Colonic mucosa (tissue), 4 donors: ENCODE measurements around the gene RAD54L2. TPM values are rescaled to one million over a fixed set of nuclear protein-coding genes. Genes with fewer than 3 reads are reported as not detected.

Experiments used
- DNase-seq: peaks from one replicate; pipeline ENCODE4 v3.0.0-alpha.2; 2020
- H3K27ac ChIP-seq: fragments of 200-600 bp; one replicate; pipeline ENCODE4 v1.8.0; 2021
- H3K27me3 ChIP-seq: fragments of 200-600 bp; one replicate; pipeline ENCODE4 v1.8.0; 2021
- H3K36me3 ChIP-seq: fragments of 200-600 bp; one replicate; pipeline ENCODE4 v1.8.0; 2021
- H3K4me1 ChIP-seq: fragments of 200-600 bp; one replicate; pipeline ENCODE4 v1.8.0; 2021; ENCODE audit warnings: mild to moderate bottlenecking
- H3K4me3 ChIP-seq: fragments of 200-600 bp; one replicate; pipeline ENCODE4 v1.8.0; 2021
- H3K9ac ChIP-seq, 2 donors: one replicate each; pipeline ENCODE4 v1.7.0; 2013; ENCODE audit warnings: control low read depth in 2 of 2, low read depth in 2 of 2, low read length in 2 of 2
- H3K9me3 ChIP-seq: fragments of 200-600 bp; one replicate; pipeline ENCODE4 v1.8.0; 2021
- intact Hi-C: fragments of 100-400 bp; cut with DNase I; formaldehyde crosslinking; loops from one replicate; pipeline ENCODE4 v1.14.1; 2022
- total RNA-seq, 2 donors: library from RNA; stranded (reverse); fragmentation: NEBNext Ultra II Directional in 1 of 2; extraction: Animal tissue kit (Norgen Biotek cat#: 25700) in 1 of 2; gene quantifications; one replicate each; pipeline ENCODE4 v1.2.1, GENCODE V29; 2021
- TF ChIP-seq, protein P1 (sequence below): fragments of 200-600 bp; IDR thresholded peaks from one replicate; pipeline ENCODE4 v1.8.0; 2022; ENCODE audit warnings: antibody characterized with exemption, mild to moderate bottlenecking
- donor health status: healthy.
- donor health status: DM: no; HTN: no; CAD: no.
- donor health status: DM: no; HTN: no; CAD: no.

The RAD54L2 gene
- total RNA-seq, 2 donors from 2014 or later: 14.9 to 16.4 TPM

GRCh38 chr3:51568996-51569395 is 30.5 kb downstream of the RAD54L2 start:
- DNase-seq: no peak
- intact Hi-C loops: no loop called here
- H3K9me3 ChIP-seq: no peaks in the 10 kb centered on the region
- H3K9ac ChIP-seq: no peak overlapping the region
- no peaks in the 10 kb centered on the region for H3K27me3 ChIP-seq
- TF ChIP-seq, protein P1, sequence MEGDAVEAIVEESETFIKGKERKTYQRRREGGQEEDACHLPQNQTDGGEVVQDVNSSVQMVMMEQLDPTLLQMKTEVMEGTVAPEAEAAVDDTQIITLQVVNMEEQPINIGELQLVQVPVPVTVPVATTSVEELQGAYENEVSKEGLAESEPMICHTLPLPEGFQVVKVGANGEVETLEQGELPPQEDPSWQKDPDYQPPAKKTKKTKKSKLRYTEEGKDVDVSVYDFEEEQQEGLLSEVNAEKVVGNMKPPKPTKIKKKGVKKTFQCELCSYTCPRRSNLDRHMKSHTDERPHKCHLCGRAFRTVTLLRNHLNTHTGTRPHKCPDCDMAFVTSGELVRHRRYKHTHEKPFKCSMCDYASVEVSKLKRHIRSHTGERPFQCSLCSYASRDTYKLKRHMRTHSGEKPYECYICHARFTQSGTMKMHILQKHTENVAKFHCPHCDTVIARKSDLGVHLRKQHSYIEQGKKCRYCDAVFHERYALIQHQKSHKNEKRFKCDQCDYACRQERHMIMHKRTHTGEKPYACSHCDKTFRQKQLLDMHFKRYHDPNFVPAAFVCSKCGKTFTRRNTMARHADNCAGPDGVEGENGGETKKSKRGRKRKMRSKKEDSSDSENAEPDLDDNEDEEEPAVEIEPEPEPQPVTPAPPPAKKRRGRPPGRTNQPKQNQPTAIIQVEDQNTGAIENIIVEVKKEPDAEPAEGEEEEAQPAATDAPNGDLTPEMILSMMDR: no peak
- H3K36me3 ChIP-seq: no peaks in the 10 kb centered on the region
- no peaks in the 10 kb centered on the region for H3K4me1 ChIP-seq
- H3K27ac ChIP-seq: no peak overlapping the region
- no peak overlapping the region for H3K4me3 ChIP-seq

DNA sequence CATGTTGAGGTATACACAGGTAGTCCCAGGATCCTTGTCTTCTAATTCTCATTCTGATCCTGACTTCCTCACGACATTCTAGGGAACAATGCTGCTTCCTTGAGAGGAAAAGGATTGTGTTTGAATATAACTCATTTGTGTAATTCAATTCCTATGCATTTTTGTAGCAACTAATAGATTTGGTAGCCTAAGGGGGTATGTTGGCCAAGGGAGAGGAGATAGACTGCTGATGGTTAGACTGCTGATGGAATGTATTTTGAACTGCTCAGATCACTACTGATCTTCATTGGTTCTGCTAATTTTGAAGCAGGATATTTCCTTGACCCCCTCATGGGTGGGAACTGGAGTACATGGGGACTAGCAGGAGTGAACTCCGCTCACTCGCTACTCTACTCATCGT is 39.7 kb downstream of the RAD54L2 start:
- H3K4me3 ChIP-seq: no peak overlapping the region
- H3K27me3 ChIP-seq: no peaks in the 10 kb centered on the region
- no peak overlapping the region for H3K27ac ChIP-seq
- TF ChIP-seq, protein P1: no peak
- intact Hi-C loops: no loop called here
- H3K4me1 ChIP-seq: no peaks in the 10 kb centered on the region
- no peak for DNase-seq
- no peak overlapping the region for H3K9ac ChIP-seq
- no peaks in the 10 kb centered on the region for H3K9me3 ChIP-seq
- H3K36me3 ChIP-seq: no peaks in the 10 kb centered on the region

DNA sequence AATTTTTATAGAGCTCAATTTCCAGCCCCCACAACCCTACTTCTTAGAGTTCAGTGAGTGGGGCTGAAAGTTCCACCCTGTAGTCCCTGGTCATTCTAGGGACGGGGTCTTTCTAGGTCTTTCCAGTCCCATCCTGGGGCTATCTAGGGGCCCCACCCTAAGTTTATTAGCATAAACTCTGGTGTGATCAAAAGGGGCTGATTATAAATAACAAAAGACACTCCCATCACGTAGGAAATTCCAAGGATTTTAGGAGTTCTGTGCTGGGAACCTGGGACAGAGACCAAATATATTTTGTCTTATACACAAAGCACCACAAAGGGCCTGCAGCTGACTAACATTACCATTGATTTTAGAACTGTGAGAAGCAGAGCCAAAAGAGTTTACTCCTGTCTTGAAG is 41.9 kb downstream of the RAD54L2 start:
- TF ChIP-seq, protein P1: no peak
- Histone ChIP-seq H3K4me3 (no peak overlapping the region), H3K27me3 (no peaks in the 10 kb centered on the region), H3K27ac (no peak overlapping the region), H3K4me1 (no peaks in the 10 kb centered on the region), H3K9me3 (no peaks in the 10 kb centered on the region), H3K36me3 (no peaks in the 10 kb centered on the region), H3K9ac (no peak overlapping the region)
- intact Hi-C loops: no loop called here
- no peak for DNase-seq

DNA sequence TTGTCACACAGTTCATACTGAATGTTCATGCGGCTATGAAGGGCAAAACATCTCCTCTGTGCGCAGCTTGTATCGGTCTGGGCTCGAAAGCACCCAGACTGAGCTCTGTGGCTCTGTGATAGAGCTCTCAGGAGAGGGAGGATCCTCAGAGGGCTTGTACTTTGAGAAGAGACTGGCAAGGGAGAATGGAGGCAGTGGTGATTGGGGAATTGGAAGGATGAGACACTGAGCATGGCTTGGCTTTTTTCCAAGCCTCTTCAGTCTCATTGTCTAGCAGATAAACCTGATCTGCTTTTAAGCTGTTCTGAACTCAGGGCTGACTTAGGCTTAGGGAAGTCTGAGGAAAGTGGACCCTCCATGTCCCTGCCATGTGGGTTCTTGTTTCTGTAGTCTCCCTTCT is 43.0 kb downstream of the RAD54L2 start:
- no peak overlapping the region for H3K4me3 ChIP-seq
- H3K9me3 ChIP-seq: no peaks in the 10 kb centered on the region
- H3K27ac ChIP-seq: no peak overlapping the region
- intact Hi-C loops: no loop called here
- no peak overlapping the region for H3K9ac ChIP-seq
- no peaks in the 10 kb centered on the region for H3K27me3 ChIP-seq
- H3K4me1 ChIP-seq: no peaks in the 10 kb centered on the region
- TF ChIP-seq, protein P1: no peak
- no peak for DNase-seq
- H3K36me3 ChIP-seq: no peaks in the 10 kb centered on the region

GRCh38 chr3:51585197-51585596 is 46.7 kb downstream of the RAD54L2 start:
- Histone ChIP-seq H3K27ac (no peak overlapping the region), H3K9ac (no peak overlapping the region), H3K4me3 (no peak overlapping the region), H3K4me1 (no peaks in the 10 kb centered on the region), H3K9me3 (no peaks in the 10 kb centered on the region), H3K36me3 (no peaks in the 10 kb centered on the region), H3K27me3 (no peaks in the 10 kb centered on the region)
- no peak for DNase-seq
- TF ChIP-seq, protein P1: no peak
- intact Hi-C loops: no loop called here

- Histone ChIP-seq H3K27ac (no peak overlapping the region), H3K9me3 (no peaks in the 10 kb centered on the region), H3K27me3 (no peaks in the 10 kb centered on the region), H3K4me1 (no peaks in the 10 kb centered on the region), H3K36me3 (no peaks in the 10 kb centered on the region), H3K4me3 (no peak overlapping the region), H3K9ac (no peak overlapping the region)
- intact Hi-C loops: no loop called here
- no peak for DNase-seq
- TF ChIP-seq, protein P1: no peak
Measured at GRCh38 chr3:51585871-51586270, 47.4 kb downstream of the RAD54L2 start.
